NT2/D1 (cell line): ENCODE measurements around the gene PTPRN2.

Experiments used
- SUZ12 ChIP-seq: IDR thresholded peaks from 2 replicates; pipeline ENCODE4 v1.6.1; 2011; ENCODE audit not compliant: insufficient read length, insufficient read depth; ENCODE audit errors: extremely low read depth
- YY1 ChIP-seq: IDR thresholded peaks from 2 replicates; pipeline ENCODE4 v1.6.1; 2011; ENCODE audit not compliant: insufficient read length, insufficient read depth
- ZNF274 ChIP-seq: IDR thresholded peaks from 2 replicates; pipeline ENCODE4 v1.6.1; 2011; ENCODE audit warnings: mild to moderate bottlenecking, low read depth, low read length

GRCh38 chr7:157518514-157519175, 1069.0 kb downstream of the PTPRN2 start:
- TF ChIP-seq YY1 (no peak), SUZ12 (no peak), ZNF274 (no peak)
